NCI-H1092 treated with DMSO at 0.1 percent for 48 hours (cell line): ENCODE data around the gene SGK1.

Experiments
- DNase-seq: peaks from one replicate; lab custom pipeline; 2025; lab: John Stamatoyannopoulos, UW

Gene SGK1

DNA sequence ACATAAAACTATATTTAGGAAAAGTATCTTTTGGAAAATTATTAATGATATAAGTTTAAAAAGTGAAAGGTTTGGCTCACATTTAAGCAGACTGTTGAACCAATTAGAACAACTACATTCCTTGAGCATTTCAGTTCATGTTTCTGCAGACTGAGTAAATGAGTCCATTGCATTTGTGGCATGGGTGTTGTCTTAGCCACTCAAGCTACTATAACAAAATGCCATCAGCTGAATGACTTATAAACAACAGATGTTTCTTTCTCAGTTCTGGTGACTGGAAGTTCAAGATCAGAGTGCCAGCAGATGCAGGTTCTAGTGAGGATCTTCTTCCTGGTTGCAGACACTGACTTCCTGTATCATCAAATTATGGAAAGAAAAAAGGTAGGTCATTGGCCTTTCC is 198.4 kb downstream of the SGK1 start:
- no peak for DNase-seq
